K562 (cell line): Measurements from ENCODE around the gene CPLANE2. TPM values are rescaled to one million over a fixed set of nuclear protein-coding genes. Genes with fewer than 3 reads are reported as not detected.

ENCODE experiments used
- CBX2 ChIP-seq: fragments of 200-600 bp; sonication (generic); IDR thresholded peaks from one replicate; pipeline ENCODE4 v1.6.1; 2012; ENCODE audit warnings: mild to moderate bottlenecking, low read length, inconsistent platforms; ENCODE audit not compliant: insufficient read depth, poor library complexity, severe bottlenecking
- ELF2 ChIP-seq: fragments of 250-450 bp; sonication (Bioruptor Pico); IDR thresholded peaks from 2 replicates; pipeline ENCODE4 v1.5.0; 2021; ENCODE audit warnings: mild to moderate bottlenecking
- EP400 ChIP-seq: fragments of 450-650 bp; IDR thresholded peaks from 2 replicates; pipeline ENCODE4 v1.6.1; 2017; ENCODE audit warnings: antibody characterized with exemption, mild to moderate bottlenecking, moderate library complexity
- FOXM1 ChIP-seq, 2 experiments: fragments of 450-650 bp in 1 of 2; sonication (generic) in 1 of 2; formaldehyde crosslinking in 1 of 2; IDR thresholded peaks; 2 replicates each; pipeline versions ENCODE4 v1.6.1 to v1.9.0; 2017 to 2022; ENCODE audit warnings: low read depth in 2 of 2, mild to moderate bottlenecking in 2 of 2, missing genetic modification reagents in 1 of 2, moderate library complexity in 1 of 2
- FOXP4 ChIP-seq: sonication (generic); formaldehyde crosslinking; IDR thresholded peaks from 2 replicates; pipeline ENCODE4 v1.8.0; 2022; ENCODE audit warnings: mild to moderate bottlenecking, missing genetic modification reagents, borderline replicate concordance
- GABPB1 ChIP-seq: sonication (generic); formaldehyde crosslinking; IDR thresholded peaks from 2 replicates; pipeline ENCODE4 v1.8.0; 2022; ENCODE audit warnings: mild to moderate bottlenecking, missing genetic modification reagents
- MAX ChIP-seq: sonication (generic); formaldehyde crosslinking; IDR thresholded peaks from 2 replicates; pipeline ENCODE4 v1.9.0; 2022; ENCODE audit warnings: mild to moderate bottlenecking, missing genetic modification reagents
- MXI1 ChIP-seq: IDR thresholded peaks from 2 replicates; pipeline ENCODE4 v1.6.1; 2011; ENCODE audit warnings: low read depth, mild to moderate bottlenecking, improper control_type of control experiment, low read length
- MYBL2 ChIP-seq, 2 experiments: fragments of 450-650 bp in 1 of 2; sonication (generic) in 1 of 2; formaldehyde crosslinking in 1 of 2; IDR thresholded peaks; 2 replicates each; pipeline versions ENCODE4 v1.6.1 to v1.8.1; 2017 to 2022; ENCODE audit warnings: borderline replicate concordance in 1 of 2, inconsistent platforms in 1 of 2, low read depth in 1 of 2, mild to moderate bottlenecking in 1 of 2, missing genetic modification reagents in 1 of 2, moderate library complexity in 1 of 2
- PHF8 ChIP-seq: fragments of 200-600 bp; sonication (generic); IDR thresholded peaks from 2 replicates; pipeline ENCODE4 v1.6.1; 2012; ENCODE audit warnings: mixed run types, mild to moderate bottlenecking, inconsistent platforms, low read length, moderate library complexity, borderline replicate concordance
- POLR2AphosphoS2 ChIP-seq: IDR thresholded peaks from 2 replicates; pipeline ENCODE4 v1.6.1; 2012; ENCODE audit warnings: low read length, improper control_type of control experiment
- POLR2AphosphoS5 ChIP-seq: IDR thresholded peaks from 2 replicates; pipeline ENCODE4 v1.6.1; 2011; ENCODE audit warnings: mild to moderate bottlenecking, low read depth, low read length, moderate library complexity; ENCODE audit not compliant: control insufficient read depth, insufficient read depth
- POLR2H ChIP-seq: IDR thresholded peaks from 2 replicates; pipeline ENCODE4 v1.6.1; 2016; ENCODE audit warnings: missing genetic modification characterization, low read depth, mild to moderate bottlenecking, control low read depth, missing compliant biosample characterization, moderate library complexity
- SAFB ChIP-seq: fragments of 200-400 bp; formaldehyde crosslinking; IDR thresholded peaks from 2 replicates; pipeline ENCODE4 v1.6.1; 2017; ENCODE audit warnings: low read depth, low read length, borderline replicate concordance
- SIN3A ChIP-seq, 2 experiments: fragments of 150-350 bp in 1 of 2; IDR thresholded peaks; 2 replicates each; pipeline ENCODE4 v1.6.1; 2011 to 2016; ENCODE audit warnings: borderline replicate concordance in 2 of 2, low read depth in 2 of 2, low read length in 2 of 2, mild to moderate bottlenecking in 2 of 2, moderate library complexity in 2 of 2; ENCODE audit not compliant: control insufficient read depth in 1 of 2
- SNIP1 ChIP-seq: fragments of 450-650 bp; IDR thresholded peaks from 2 replicates; pipeline ENCODE4 v1.7.1; 2017; ENCODE audit warnings: low read depth, mild to moderate bottlenecking
- ZFP91 ChIP-seq: sonication (generic); formaldehyde crosslinking; IDR thresholded peaks from 2 replicates; pipeline ENCODE4 v1.8.0; 2022; ENCODE audit warnings: mild to moderate bottlenecking, missing genetic modification reagents
- ZNF41 ChIP-seq: fragments of 250-450 bp; sonication (Bioruptor Pico); conservative IDR thresholded peaks from 2 replicates; pipeline ENCODE4 v1.4.0; 2020; ENCODE audit warnings: mild to moderate bottlenecking
- polyA plus RNA-seq, 8 experiments: library from polyadenylated mRNA; depleted of rRNA in 4 of 8; stranded (reverse) in 5 of 8; unstranded in 3 of 8; fragments of >200 nt; fragmentation: Nextera tagmentation in 2 of 8; fragmentation: Illumina TruSeq in 1 of 8; extraction: Ambion mirVana in 2 of 8; extraction: Trizol in 1 of 8; gene quantifications; 2 replicates each; pipeline versions ENCODE4 v1.2.1 to v1.2.3, GENCODE V29; 2011 to 2014; ENCODE audit warnings: inconsistent platforms in 1 of 8, missing spikeins in 1 of 8
- total RNA-seq, 7 experiments: library from RNA; depleted of rRNA in 6 of 7; stranded (reverse); fragments of >200 nt in 6 of 7; fragmentation: Illumina TruSeq in 2 of 7; extraction: Trizol in 2 of 7; gene quantifications; 2 replicates each; pipeline versions ENCODE4 v1.2.1 to v1.2.3, GENCODE V29; 2011 to 2021; ENCODE audit warnings: low replicate concordance in 1 of 7

CPLANE2 gene
- total and polyA plus RNA-seq, 9 of the 15 experiments (the other 6 are each of a cell fraction or from before 2014, with no cell fraction given), result 0.17 to 20.9 (median 8.1) TPM

GRCh38 chr1:16206547-16207317 lies 30.3 kb downstream of the CPLANE2 start (continued):
- TF ChIP-seq PHF8 (peak; percentile 71; the same call in 1 of the 2 replicates), ZFP91 (CRISPR knock-in tag) (0 out of 2 replicates have a peak, but pooled peaks have one; percentile 57), POLR2AphosphoS2 (peak; percentile 71; the same call in 1 of the 2 replicates), MXI1 (no peak), SNIP1 (no peak), FOXM1 (IDR thresholded peaks at IDR 0.05; ENCODE audit: low read depth) (peak; percentile 52; the same call in 1 of the 2 replicates), FOXM1 (CRISPR knock-in tag; IDR thresholded peaks at IDR 0.05; ENCODE audit: low read depth) (peak; percentile 83; the same call in 1 of the 2 replicates), POLR2AphosphoS5 (peak; percentile 78), CBX2 (no peak), SAFB (peak; percentile 76), FOXP4 (peak; percentile 83; the same call in 1 of the 2 replicates), MYBL2 (IDR thresholded peaks at IDR 0.05; ENCODE audit: low read depth) (no peak), MYBL2 (CRISPR knock-in tag; IDR thresholded peaks at IDR 0.05; ENCODE audit: borderline replicate concordance) (no peak), ZNF41 (CRISPR knock-in tag) (no peak), SIN3A (IDR thresholded peaks at IDR 0.05; ENCODE audit: borderline replicate concordance in 2 of 2, control insufficient read depth in 1 of 2, low read depth in 2 of 2, low read length in 2 of 2) (peak in 1 of 2 experiments; percentile 24; a peak in 1 of 4 replicates), GABPB1 (CRISPR knock-in tag) (peak; percentile 84), ELF2 (CRISPR knock-in tag) (peak; percentile 54; the same call in 1 of the 2 replicates), EP400 (peak; percentile 94), POLR2H (tag) (peak; percentile 93), MAX (peak; percentile 91)
